ENCODE measurements around the gene PLCL1.

The PLCL1 gene

GRCh38 chr2:197804049-197804757 is at the start of gene PLCL1:
PLCL1 (plus strand) TSS chr2:197804593.
- DNase-seq, result peak; percentile 92

- DNase-seq, result no peak
These were observed 45.4 kb upstream of the PLCL1 start for GRCh38 chr2:197759013-197759412.

- DNase-seq, result no peak
These were observed 44.6 kb upstream of the PLCL1 start for GRCh38 chr2:197759625-197760292.

- DNase-seq, result no peak
These were observed 44.1 kb upstream of the PLCL1 start for GRCh38 chr2:197760293-197760657.

- peak; percentile 45 for DNase-seq
These were observed 26.5 kb upstream of the PLCL1 start for GRCh38 chr2:197777823-197778407.

- DNase-seq, result no peak
These were observed 25.1 kb upstream of the PLCL1 start for GRCh38 chr2:197779261-197779660.

- no peak for DNase-seq
These were observed 22.3 kb upstream of the PLCL1 start for GRCh38 chr2:197782126-197782525.

GRCh38 chr2:197784956-197785941 is 19.1 kb upstream of the PLCL1 start, which contains the start of gene BOLL:
BOLL (minus strand) TSS chr2:197785319; CDS start chr2:197781850, 3,469 bp downstream.
- DNase-seq, result no peak

- DNase-seq, result no peak
These were observed 18.1 kb upstream of the PLCL1 start for GRCh38 chr2:197786010-197786877.

GRCh38 chr2:197793456-197793855 is 10.9 kb upstream of the PLCL1 start:
- DNase-seq, result no peak

- DNase-seq, result no peak
These were observed 9.1 kb upstream of the PLCL1 start for GRCh38 chr2:197795277-197795676.

GRCh38 chr2:197798187-197798586 is 6.2 kb upstream of the PLCL1 start:
- DNase-seq, result no peak

GRCh38 chr2:197799068-197799467 is 5.3 kb upstream of the PLCL1 start:
- peak; percentile 20 for DNase-seq

- no peak for DNase-seq
These were observed 4.3 kb upstream of the PLCL1 start for GRCh38 chr2:197800091-197800490.

GRCh38 chr2:197801033-197801432 is 3.4 kb upstream of the PLCL1 start:
- no peak for DNase-seq

- DNase-seq, result peak; percentile 71
These were observed 1.4 kb upstream of the PLCL1 start for GRCh38 chr2:197803033-197803444.

GRCh38 chr2:197804758-197805714 is 643 bp downstream of the PLCL1 start:
- DNase-seq, result no peak

- DNase-seq, result no peak
These were observed 1.6 kb downstream of the PLCL1 start for GRCh38 chr2:197805715-197806633.

- no peak for DNase-seq
These were observed 4.7 kb downstream of the PLCL1 start for GRCh38 chr2:197809064-197809463.

- DNase-seq, result no peak
These were observed 5.6 kb downstream of the PLCL1 start for GRCh38 chr2:197810016-197810415.
